ENCODE measurements around the gene PAGE2.
"Not testable (repeated sequence)": the region's sequence is repeated elsewhere in the genome, so short reads cannot be mapped to it uniquely, and the experiment has no call there.

Gene PAGE2

GRCh38 chrX:55123900-55124299 lies 35.1 kb downstream of the PAGE2 start:
- no peak for DNase-seq (ENCODE audit: low read depth, low spot score)

DNA sequence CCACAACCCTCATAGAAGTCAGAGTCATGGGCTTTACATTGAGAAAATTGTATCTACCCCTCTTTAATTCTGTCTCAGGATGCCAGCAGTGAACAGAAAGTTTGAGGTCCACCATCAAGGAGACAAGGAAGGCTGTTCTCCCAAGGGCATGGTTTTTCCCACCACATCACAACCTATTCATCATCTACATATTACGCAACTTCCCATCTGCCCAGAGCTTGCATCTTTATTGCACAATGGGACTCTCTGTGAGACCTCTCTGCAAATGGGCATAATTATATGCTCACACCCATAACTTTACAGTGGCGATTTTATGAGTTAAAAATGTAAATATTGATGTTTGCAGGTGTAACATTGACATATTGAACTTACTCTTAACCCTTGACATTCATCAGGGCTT lies 38.9 kb downstream of the PAGE2 start:
- no peak for DNase-seq (ENCODE audit: low read depth, low spot score)

DNA sequence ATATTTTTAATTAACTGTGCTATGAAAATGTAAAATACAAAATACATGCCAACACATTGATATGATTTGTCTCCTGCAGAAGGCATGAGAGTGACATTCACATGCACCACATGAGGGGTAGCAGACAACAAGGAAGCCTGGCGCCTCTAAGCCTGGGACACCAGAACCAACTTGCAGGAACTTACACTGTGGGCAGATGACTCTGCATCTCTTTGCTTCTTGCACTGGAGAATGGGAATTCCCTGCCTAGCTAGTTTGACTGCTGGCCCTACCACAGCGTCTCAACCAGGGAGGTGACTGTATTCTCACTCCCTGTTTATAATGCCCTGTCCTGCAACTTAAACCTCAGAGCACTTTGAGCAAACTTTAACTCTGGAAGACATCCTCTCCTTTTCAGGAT lies 40.5 kb downstream of the PAGE2 start:
- no peak for DNase-seq (ENCODE audit: low read depth, low spot score)

GRCh38 chrX:55130481-55130880 lies 41.7 kb downstream of the PAGE2 start:
- no peak for DNase-seq (ENCODE audit: low read depth, low spot score)

- DNase-seq (ENCODE audit: low read depth, low spot score), result no peak
Observed at GRCh38 chrX:55132416-55132815, 43.6 kb downstream of the PAGE2 start.

- DNase-seq (ENCODE audit: low read depth, low spot score), result peak; percentile 24
Observed at GRCh38 chrX:55135171-55135570, 46.4 kb downstream of the PAGE2 start.

- not testable (repeated sequence) for DNase-seq (ENCODE audit: low read depth, low spot score)
Observed at GRCh38 chrX:55140800-55141199, 52.0 kb downstream of the PAGE2 start.

Data from ELF-1 (cell line).